Activated naive CD4-positive, alpha-beta T cell treated with anti-CD3 and anti-CD28 coated beads, Interleukin-2, amount 50 U/mL, for 16 hours (primary cell): ENCODE data around the gene FAM168A.
"Not testable (repeated sequence)": the region's sequence is repeated elsewhere in the genome, so short reads cannot be mapped to it uniquely, and the experiment has no call there.

Experiments used
- DNase-seq: peaks from one replicate; pipeline ENCODE4 v3.0.0-alpha.2; 2020

The FAM168A gene

DNA sequence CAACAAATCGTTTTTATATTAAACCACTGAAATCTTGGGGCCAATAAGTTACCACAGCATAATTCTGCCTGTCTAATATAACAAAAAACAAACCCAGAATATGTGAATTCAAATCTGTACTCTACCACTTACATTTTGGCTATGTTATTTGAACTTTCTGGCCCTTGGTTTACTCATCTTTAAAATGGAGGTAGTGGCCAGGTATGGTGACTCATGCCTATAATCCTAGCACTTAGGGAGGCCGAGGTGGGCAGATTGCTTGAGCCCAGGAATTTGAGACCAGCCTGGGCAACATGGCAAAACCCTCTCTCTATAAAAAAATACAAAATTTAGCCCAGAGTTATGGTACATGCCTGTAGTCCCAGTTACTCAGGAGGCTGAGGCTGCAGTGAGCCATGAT lies 84.2 kb downstream of the FAM168A start:
- DNase-seq, result no peak

DNA sequence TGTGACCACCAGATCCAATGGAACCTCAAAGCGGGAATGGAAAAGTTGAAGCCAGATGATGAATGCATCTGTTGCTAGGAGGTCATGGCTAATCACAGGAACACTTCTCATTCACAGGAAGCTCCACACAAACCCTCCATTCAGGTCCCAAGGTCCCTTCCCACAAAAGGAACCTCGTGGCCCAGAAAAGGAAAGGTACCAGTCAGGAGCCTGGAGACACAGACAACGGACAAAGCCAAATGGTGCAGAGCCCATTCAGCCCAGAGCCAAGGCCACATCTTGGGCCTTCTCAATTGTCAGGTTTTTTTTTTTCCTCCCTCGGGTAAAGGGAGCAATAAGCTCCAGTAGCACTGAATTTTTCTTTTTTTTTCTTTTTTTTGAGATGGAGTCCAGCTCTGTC lies 87.0 kb downstream of the FAM168A start:
- no peak for DNase-seq

DNA sequence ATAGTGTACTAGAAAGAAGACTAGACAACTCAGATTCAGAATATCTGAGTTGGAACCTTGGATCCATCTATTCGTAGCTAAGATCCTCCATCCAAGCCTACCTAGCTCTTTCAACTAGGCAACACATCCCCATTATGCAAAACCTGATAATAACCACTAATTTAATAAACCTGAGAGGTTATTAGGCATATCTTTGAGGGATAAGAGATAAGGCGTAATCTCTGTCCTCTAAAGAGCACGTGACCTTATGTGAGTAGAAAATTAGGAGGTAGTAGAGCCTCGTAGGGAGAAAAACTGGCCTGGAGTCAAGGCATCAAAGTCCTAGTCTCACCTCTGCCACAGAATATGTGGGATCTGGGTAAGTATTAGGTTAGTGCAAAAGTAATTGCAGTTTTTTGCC lies 87.8 kb downstream of the FAM168A start:
- no peak for DNase-seq

DNA sequence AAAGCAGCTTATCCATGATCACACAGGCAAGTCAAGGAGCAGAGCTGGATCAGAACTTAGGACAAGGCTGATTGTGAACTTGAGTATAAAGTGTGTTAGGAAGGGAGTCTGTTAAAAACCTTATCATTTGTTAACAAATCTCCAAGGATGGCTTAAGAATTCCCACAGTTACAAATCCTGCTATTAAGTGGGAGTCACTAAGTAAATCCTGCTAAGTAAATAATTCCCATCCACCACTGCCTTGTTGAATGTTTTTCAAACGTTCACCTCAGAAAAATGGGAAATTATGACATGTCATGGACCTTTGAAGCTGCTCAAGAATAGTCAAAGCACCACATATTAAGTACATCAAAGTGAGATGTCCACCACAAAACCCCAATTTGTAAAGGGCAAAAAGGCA lies 88.7 kb downstream of the FAM168A start:
- no peak for DNase-seq

DNA sequence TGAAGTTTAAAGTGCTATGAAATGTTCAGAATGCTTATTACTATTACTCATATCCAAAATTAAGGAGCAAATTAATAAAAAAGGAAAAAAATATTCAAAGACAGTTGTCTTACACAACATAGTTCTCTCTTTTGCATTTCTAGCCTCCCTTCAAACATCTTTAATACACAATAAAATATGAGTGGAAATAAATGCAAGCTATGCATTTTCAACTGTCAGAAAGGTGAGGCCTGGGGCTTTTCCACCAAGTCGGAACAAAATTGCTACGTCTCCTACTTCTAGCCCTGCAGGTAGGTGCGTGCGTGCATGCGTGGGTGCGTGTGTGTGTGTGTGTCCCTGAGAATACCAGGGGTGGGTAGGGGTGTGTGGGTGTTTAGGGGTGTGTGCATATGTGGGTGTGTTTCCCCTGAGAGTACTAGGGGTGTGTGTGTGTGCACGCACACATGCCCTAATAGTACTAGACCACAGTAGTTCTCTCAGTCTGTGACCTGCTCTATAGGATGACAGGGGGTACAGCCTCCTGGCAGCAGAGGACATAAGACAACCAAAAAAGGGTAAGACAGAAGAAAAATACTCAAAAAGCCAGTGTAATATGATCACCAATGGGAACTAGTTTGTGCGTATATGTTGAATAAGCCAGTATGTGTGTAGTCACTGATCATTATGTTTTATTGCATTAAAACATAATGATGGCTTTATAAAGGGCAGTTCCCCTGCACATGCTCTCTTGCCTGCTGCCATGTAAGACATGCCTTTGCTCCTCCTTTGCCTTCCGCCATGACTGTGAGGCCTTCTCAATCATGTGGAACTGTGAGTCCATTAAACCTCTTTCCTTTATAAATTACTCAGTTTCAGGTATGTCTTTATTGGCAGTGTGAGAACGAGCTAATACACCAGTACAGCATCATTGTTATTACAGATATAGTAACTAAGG lies 89.4 kb downstream of the FAM168A start:
- no peak for DNase-seq

DNA sequence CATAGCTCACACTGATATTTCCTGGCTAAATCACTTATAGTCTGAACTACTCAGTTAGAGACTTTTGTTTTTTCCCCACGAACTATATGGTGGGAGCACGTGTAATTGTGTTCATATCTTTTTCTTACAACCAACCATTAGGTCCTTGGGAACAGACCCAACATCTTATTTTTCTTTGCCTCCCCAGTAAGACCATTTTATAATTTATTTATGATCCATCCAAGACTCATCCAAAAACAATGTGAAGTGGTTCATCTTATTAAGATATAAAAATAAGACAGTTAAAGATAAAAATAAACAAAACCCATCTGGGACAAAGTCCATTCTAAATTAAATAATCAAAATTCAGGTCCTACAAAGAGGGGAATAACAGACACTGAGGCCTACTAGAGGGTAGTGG lies 90.8 kb downstream of the FAM168A start:
- DNase-seq, result no peak

DNA sequence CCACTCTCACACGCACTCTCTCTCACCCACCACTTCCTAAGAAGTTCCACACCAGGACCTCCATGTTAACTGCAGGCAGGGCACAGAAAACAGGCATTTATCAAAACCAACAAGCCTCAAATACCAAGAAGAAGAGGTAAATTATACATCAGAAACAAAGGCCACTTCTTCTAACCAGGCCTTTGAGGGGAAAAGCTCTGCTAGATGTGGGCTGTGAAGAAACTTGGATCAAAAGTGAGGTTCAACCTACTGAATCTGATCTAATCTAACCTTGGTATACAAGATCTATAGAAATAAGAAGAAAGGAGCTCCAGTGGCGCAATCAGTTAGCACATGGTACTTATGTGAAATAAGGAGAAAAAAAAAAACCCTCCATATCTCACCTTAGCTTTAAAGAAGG lies 91.9 kb downstream of the FAM168A start:
- no peak for DNase-seq

DNA sequence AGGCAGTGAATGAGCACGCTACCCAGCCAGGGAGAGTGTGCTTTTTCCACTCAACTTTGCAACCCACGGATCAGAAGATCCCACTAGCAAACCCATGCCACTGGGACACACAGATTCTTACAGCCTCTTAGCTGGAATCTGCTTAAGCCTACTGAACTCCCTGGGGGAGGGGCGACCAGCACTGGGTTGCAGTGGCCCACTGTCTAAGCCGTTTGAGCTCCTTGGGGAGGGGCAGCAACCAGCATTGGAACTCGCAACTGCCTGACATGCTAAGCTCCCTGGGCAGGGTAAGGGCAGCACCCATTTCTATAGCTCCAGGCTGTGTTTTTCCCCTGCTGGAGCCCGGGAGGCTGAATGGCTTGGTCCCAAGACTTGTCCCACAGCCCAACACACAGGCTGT lies 99.6 kb downstream of the FAM168A start:
- DNase-seq, result no peak

DNA sequence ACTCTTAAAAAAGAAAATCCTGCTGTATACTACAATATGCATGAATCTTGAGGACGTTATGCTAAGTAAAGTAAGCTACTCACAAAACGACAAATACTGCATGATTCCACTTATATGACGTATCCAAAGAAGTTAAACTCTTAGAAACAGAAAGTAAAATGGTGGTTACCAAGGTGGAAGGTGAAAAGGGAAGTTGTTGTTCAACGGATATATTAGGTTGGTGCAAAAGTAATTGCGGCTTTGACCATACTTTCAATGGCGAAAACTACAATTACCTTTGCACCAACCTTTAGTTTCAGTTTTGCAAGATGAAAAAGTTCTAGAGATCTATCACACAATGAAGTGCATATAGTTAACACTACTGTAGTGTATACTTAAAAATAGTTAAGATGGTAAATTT lies 101.8 kb downstream of the FAM168A start:
- no peak for DNase-seq

DNA sequence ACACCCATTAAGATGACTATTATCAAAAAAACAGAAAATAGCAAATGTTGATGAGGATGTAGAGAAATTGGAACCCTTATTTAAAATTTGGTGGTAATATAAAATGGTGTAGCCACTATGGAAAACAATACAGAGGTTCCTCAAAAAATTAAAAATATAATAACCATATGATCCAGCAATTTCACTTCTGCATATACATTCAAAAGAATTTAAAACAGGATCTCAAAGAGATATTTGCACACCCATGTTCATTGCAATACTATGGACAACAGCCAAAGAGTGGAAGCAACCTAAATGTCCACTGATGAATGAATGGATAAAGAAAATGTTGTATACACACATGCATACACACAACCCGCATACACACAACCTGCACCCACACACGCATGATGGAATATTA lies 102.2 kb downstream of the FAM168A start:
- DNase-seq, result no peak

DNA sequence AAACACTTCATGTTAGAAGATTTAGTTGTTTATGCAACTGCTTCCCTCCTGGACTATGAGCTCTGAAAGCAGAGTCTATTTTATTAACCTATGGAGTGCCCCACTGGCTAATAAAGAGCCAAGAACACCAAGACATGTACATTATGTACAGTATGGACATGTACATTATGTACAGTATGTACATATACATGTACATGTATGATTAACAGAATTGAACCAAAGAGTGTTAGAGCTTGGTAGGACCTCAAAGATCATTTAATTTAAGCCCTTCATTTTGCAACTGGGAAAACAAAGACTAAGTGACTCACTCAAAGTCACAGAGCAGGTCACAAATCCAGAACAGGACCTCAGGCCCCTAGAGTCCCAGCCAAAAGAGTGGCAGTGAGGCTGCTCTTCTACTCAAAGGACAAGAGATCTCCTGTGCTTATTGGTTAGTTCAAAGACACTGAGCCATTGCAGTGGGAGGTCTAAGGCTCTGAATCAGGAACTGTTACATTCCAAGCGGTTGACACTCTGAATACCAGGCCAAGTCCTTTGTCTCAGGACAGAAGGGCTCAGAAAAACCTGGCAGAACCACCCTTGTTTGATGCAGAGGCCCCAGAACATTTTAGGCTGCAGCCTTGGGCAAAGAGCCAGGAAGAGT lies 103.8 kb downstream of the FAM168A start:
- no peak for DNase-seq

DNA sequence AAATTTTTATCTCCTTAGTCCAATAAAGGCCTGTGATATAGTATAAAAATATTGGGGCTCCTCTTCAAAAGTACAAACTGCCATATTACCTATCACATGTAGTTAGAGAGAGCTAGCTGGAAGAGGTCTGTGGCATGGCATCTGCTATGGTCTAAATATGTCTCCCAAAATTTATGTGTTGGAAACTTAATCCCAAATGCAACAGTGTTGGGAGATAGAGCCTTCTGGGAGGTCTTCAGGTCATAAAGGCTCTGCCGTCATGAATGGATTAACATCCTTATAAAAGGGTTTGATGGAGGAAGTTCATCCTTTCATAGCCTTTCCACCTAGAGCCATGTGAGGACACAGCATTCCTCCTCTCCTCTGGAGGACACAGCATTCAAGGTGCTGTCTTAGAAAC lies 116.3 kb downstream of the FAM168A start:
- DNase-seq, result no peak

DNA sequence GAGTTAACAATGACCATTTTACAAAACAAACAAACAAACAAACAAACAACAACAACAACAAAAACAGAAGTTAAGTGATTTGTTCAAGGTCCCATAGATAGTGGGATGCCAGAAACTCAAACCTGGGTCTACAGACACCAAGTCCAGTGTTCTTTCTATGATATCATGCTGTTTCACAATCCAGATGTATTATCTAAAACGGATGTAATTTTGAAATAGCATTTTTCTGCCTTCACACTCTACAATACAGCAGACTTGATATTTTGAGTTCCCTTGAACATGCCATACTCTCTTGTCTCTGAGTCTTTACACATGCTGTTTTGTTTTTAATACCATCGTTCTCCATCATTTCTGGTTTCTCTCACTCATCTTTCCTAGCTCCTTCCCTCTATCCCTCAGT lies 117.2 kb downstream of the FAM168A start:
- DNase-seq, result no peak

DNA sequence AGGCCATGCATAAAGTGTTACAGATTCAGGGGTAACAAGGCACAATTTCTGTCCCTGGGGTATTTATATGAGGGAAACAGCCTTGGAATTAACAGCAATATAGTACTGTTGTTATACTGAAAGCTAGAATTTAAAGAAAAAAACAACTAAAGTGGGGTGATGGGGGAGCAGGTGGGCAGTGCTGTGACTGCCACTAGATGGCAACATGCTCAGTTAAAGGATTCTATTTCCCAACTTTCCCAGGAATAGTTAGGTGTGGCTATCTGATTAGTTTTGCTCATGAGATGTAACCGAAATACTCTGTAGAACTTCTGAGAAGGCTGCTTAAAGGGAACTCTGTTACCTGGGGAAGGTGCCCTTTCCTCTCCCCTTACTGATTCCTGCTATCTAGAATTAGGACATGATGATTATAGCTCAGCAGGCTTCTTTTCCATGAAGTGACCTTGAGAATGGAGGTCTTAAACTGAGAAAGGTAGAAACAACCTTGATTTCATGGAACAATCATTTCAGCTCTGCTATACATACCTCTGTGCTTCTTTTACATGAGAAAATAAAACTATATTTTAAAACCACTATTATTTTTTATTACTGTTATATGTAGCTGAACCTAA lies 119.1 kb downstream of the FAM168A start:
- no peak for DNase-seq

DNA sequence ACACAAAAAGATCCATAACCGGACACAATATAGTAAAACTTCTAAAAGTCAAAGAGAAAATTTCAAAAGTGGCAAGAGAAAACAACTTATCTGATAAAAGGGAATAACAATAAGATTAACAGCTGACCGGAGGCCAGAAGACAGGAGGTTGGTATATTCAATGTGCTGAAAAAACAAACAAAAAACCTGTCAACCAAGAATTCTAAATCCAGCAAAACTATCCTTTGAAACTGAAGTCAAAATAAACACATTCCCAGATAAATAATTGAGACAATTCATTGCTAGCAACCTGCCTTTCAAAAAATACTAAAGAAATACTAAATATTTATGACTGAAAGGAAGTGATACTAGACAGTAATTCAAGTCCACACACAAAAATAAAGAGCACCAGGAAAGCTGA lies 120.4 kb downstream of the FAM168A start:
- DNase-seq, result no peak

DNA sequence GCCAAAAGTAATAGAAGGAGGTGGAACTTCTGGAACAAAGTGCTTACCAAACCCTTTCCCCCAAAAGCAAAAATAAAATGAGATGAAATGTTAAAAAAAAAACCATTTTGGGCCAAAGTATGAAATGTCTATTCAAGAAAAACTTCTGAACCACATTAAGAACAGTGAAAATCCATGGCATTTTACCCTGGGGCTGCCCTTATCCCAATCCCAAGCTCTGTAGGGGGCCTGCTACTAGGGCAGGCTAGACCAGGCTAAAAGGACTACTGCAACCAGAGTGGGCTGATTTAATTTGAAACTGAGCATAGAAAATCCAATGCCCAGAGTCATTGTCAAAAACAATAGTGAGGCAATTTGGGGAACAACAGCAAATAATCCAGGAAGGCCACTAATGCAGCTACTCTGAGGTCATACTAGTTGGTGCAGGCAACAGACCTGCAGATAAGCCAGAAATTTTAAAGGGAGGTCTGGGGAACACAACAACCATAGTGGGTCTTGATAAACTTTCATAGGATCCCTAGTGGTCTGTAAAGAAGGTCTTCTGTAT lies 122.3 kb downstream of the FAM168A start:
- no peak for DNase-seq

DNA sequence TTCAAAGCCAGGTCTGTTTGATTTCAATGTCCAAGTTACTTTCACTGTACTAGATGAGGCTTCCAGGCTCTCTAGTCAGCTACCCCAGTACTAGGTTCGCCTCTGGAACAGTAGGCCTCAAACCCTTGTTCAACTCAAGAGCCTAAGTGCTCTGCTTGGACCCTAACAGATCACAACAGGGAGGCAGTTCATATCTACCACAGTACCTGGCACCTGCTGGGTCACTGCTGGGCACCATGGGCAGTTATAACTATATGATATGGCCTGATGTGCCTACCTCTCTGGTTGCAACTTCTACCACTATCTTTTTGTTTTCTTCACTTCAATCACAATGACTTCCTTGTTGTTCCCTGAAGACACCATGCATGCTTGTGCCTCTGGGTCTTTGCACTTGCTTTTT lies 124.7 kb downstream of the FAM168A start:
- DNase-seq, result no peak

DNA sequence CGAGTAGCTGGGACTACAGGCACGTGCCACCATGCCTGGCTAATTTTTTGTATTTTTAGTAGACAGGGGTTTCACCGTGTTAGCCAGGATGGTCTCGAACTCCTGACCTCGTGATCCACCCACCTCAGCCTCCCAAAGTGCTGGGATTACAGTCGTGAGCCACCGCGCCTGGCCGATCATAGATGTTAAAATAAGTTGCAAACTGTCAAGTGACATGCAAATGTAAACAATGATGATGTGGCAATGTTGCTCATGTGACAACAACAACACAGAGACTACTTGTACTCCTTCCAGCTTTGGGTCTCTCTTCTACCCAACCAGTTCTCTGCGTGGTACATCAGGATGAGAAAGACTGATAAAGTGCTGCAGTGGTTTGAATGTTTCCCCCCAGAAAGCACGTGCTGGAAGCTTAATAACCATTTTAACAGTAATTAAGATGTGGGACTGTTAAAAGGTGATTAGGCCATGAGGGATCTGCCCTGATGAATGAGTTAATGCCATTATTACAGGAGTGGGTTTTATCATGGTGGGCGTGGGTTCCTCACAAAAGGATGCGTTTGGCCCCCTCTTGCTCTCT lies 127.8 kb downstream of the FAM168A start:
- DNase-seq, result not testable (repeated sequence)

DNA sequence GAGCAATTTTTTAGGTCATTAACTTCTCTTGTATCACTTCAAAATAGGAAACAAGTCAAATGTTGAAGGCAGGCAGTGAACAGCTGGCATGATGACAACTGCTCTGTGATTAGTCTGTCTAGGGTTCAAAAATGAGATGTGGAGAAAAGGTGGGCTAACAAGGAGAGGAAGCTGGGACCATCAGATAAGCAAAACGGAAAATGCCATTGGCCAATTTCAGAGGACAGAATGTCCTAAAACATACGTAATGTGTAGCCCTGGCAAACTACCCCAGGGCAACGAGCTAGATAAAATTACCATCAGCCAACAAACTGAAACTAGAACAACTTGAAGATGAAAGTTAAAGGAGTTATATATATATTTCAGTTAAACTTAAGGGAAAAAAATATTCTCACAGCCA lies 128.5 kb downstream of the FAM168A start:
- DNase-seq, result no peak

DNA sequence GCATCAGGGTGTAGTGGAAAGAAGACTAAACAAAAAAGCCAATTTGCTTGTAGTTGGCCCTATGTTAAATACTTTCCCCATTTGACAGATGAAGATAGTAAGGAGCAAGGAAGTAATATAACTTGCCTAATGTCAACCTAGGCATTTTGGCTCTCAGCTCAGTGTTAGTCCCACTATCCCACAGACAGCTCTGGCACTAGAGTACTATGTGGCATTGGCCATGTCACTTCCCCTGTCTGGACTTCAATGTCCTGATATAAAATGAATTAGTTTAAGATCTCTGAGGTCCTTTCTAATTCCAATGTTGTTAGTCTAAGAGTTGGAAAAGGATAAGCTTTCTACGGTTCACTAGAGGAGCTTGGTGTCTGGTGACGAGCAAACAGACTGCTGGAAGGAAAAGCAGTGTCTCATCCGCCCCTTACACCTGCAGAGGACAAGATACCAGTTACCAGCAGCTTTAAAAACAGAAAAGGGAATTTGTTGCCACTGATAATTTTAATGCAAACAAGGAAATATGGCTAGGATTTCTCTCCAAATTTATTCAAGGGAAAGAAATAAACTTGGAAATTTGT lies 129.2 kb downstream of the FAM168A start:
- no peak for DNase-seq

DNA sequence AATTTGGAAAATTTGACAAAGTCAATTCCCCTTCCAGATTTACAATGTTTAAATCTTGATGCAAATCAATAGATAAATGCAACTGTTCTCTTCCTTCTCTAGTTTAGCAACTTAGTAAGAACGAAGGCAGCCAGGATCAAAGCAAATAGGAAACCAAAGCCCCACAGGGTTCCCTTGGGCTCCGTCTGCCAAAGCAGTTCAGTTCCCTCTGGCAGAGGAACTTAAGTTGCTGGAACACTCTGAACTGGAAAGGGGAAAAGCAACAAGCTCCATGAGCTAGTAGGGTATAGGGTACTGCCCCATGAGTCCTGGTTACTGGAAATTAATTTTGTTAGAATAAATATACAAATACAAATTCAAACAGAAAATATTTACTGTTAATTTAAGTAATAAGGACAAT lies 130.4 kb downstream of the FAM168A start:
- no peak for DNase-seq

DNA sequence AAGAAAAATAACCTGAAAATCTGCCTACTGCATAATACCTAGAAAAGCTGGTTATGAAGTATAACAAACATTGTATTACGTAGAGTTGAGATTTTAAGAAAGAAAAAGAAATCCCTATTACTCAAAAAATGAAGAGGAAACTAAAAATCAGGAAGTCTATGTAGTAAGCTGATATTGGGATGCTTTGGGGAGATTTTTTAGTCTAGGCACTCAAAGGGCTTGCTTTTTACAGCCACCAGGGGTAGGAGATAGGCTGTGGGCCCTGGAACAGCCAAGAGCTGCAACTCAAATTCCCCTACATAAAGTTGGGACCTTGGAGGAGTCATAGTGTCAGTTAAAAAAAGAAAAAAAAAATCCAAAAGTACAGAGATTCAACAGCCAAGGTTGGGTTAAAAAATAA lies 131.3 kb downstream of the FAM168A start:
- no peak for DNase-seq

DNA sequence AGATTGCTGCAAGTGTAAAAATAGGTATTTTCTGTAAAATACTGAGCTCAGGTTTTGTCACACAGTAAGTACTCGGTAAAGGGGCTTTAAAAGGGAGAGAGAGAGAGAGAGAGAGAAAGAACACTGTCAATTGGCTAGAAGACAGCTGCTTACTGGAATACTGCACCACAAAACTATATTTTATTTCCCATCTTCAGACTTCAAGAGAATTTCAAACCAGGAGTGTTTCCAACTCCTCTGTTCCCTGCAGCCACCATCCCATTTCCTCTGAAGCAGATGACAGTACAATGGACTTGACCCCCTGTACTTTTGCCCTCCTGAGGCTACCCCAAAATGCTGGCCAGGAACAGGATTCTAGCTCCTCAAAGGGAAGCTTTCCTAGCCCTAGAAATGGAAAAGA lies 132.0 kb downstream of the FAM168A start:
- DNase-seq, result no peak
